ENCODE measurements around the gene TRABD2A.

DNA sequence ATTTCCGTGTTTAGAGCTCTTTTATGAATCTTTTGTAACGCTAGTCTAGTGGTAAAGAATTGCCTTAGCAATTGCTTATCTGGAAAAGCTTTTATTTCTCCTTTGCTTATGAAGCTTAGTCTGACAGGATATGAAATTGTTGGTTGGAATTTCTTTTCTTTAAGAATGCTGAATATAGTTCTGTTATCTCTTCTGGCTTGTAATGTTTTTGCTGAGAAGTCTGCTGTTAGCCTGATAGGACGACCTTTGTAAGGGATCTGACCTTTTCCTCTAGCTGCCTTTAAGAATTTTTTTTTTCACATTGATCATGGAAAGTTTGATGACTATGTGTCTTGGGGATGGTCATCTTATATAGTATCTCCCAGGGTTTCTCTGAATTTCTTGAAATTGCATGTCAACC, 101.1 kb downstream of the TRABD2A start:
- TF ChIP-seq CTCF (IDR thresholded peaks at IDR 0.05; ENCODE audit: low read length) (no peak), EZH2phosphoT487 (IDR thresholded peaks at IDR 0.05; ENCODE audit: low read length) (no peak), EZH2 (optimal IDR thresholded peaks at IDR 0.05; ENCODE audit: low read depth, low read length) (no peak)
